ENCODE data around the gene SURF4. TPM values are rescaled to one million over a fixed set of nuclear protein-coding genes. Genes with fewer than 3 reads are reported as not detected.
A peak's percentile ranks its signal among the peaks of the same experiment; 100 is the strongest.

Gene SURF4
- total RNA-seq, 1 experiment from 2014 or later, result 232 TPM

- no peaks in the 10 kb centered on the region for H3K9me3 ChIP-seq (replicated peaks)
- DNase-seq, result peak; percentile 87 to 88
- H3K4me3 ChIP-seq, result peak within 1 kb of the TSS; percentile 73
- no peaks in the 10 kb centered on the region for H3K27me3 ChIP-seq
- peaks cover 26% of the 10 kb centered on the region for H3K36me3 ChIP-seq
- peaks cover 23% of the 10 kb centered on the region for H3K4me1 ChIP-seq
- H3K27ac ChIP-seq, result peak within 1 kb of the TSS; percentile 31; the same call in 1 of the 2 replicates
These were observed 19.3 kb downstream of the SURF4 start, which contains the start of the genes SURF1 and SURF2 for GRCh38 chr9:133356391-133357091. TSS of gene SURF1 (minus strand) at chr9:133356487. CDS start at chr9:133356453, 34 bp downstream. TSS of gene SURF2 (plus strand) at chr9:133356550. CDS start at chr9:133356593, 43 bp downstream.

GRCh38 chr9:133355881-133356357, 19.9 kb downstream of the SURF4 start:
- Histone ChIP-seq H3K4me3 (peak overlapping the region; percentile 73), H3K36me3 (peaks cover 31% of the 10 kb centered on the region), H3K27ac (peak overlapping the region; percentile 31; the same call in 1 of the 2 replicates), H3K4me1 (peaks cover 16% of the 10 kb centered on the region), H3K9me3 (replicated peaks) (no peaks in the 10 kb centered on the region), H3K27me3 (no peaks in the 10 kb centered on the region)
- DNase-seq, result peak in 1 of 2 experiments; percentile 45

- no peaks in the 10 kb centered on the region for H3K27me3 ChIP-seq
- H3K27ac ChIP-seq, result no peak overlapping the region
- no peak overlapping the region for H3K4me3 ChIP-seq
- peaks cover 6% of the 10 kb centered on the region for H3K4me1 ChIP-seq
- DNase-seq, result no peak
- H3K9me3 ChIP-seq (replicated peaks), result no peaks in the 10 kb centered on the region
- peaks cover 35% of the 10 kb centered on the region for H3K36me3 ChIP-seq
These were observed 21.1 kb downstream of the SURF4 start for GRCh38 chr9:133354766-133355165.

GRCh38 chr9:133353548-133353947, 22.3 kb downstream of the SURF4 start:
- no peaks in the 10 kb centered on the region for H3K27me3 ChIP-seq
- no peak for DNase-seq
- H3K9me3 ChIP-seq (replicated peaks), result no peaks in the 10 kb centered on the region
- H3K27ac ChIP-seq, result no peak overlapping the region
- H3K4me1 ChIP-seq, result peaks cover 6% of the 10 kb centered on the region; the same call in 1 of the 2 replicates
- H3K36me3 ChIP-seq, result peaks cover 46% of the 10 kb centered on the region
- H3K4me3 ChIP-seq, result no peak overlapping the region

- Histone ChIP-seq H3K27ac (no peak overlapping the region), H3K4me3 (no peak overlapping the region), H3K36me3 (peaks cover 50% of the 10 kb centered on the region), H3K27me3 (no peaks in the 10 kb centered on the region), H3K4me1 (peaks cover 6% of the 10 kb centered on the region; the same call in 1 of the 2 replicates), H3K9me3 (replicated peaks) (no peaks in the 10 kb centered on the region)
- DNase-seq, result no peak
These were observed 23.1 kb downstream of the SURF4 start for GRCh38 chr9:133352635-133353340.

- Histone ChIP-seq H3K4me3 (no peak overlapping the region), H3K27me3 (no peaks in the 10 kb centered on the region), H3K27ac (no peak overlapping the region), H3K9me3 (replicated peaks) (no peaks in the 10 kb centered on the region), H3K36me3 (peaks cover 50% of the 10 kb centered on the region), H3K4me1 (peaks cover 6% of the 10 kb centered on the region; the same call in 1 of the 2 replicates)
- peak; percentile 74 to 77 for DNase-seq
These were observed 23.8 kb downstream of the SURF4 start for GRCh38 chr9:133351908-133352634.

GRCh38 chr9:133351526-133351907, 24.3 kb downstream of the SURF4 start:
- Histone ChIP-seq H3K36me3 (peaks cover 50% of the 10 kb centered on the region), H3K4me1 (peaks cover 7% of the 10 kb centered on the region; the same call in 1 of the 2 replicates), H3K27me3 (no peaks in the 10 kb centered on the region), H3K9me3 (replicated peaks) (no peaks in the 10 kb centered on the region), H3K27ac (no peak overlapping the region), H3K4me3 (no peak overlapping the region)
- DNase-seq, result no peak

GRCh38 chr9:133349965-133350616, 25.8 kb downstream of the SURF4 start:
- H3K27me3 ChIP-seq, result no peaks in the 10 kb centered on the region
- no peak overlapping the region for H3K27ac ChIP-seq
- peaks cover 59% of the 10 kb centered on the region for H3K36me3 ChIP-seq
- no peak overlapping the region for H3K4me3 ChIP-seq
- DNase-seq, result no peak
- no peaks in the 10 kb centered on the region for H3K9me3 ChIP-seq (replicated peaks)
- peaks cover 9% of the 10 kb centered on the region; the same call in 1 of the 2 replicates for H3K4me1 ChIP-seq

- H3K9me3 ChIP-seq (replicated peaks), result no peaks in the 10 kb centered on the region
- H3K4me1 ChIP-seq, result peaks cover 9% of the 10 kb centered on the region; the same call in 1 of the 2 replicates
- H3K36me3 ChIP-seq, result peaks cover 70% of the 10 kb centered on the region
- DNase-seq, result no peak
- peak overlapping the region; percentile 100 for H3K4me3 ChIP-seq
- peak overlapping the region; percentile 97 for H3K27ac ChIP-seq
- no peaks in the 10 kb centered on the region for H3K27me3 ChIP-seq
These were observed 26.9 kb downstream of the SURF4 start for GRCh38 chr9:133348718-133349573.

- H3K27me3 ChIP-seq, result no peaks in the 10 kb centered on the region
- peaks cover 73% of the 10 kb centered on the region for H3K36me3 ChIP-seq
- peaks cover 9% of the 10 kb centered on the region; the same call in 1 of the 2 replicates for H3K4me1 ChIP-seq
- H3K27ac ChIP-seq, result peak within 1 kb of the TSS; percentile 97
- peak within 1 kb of the TSS; percentile 100 for H3K4me3 ChIP-seq
- no peaks in the 10 kb centered on the region for H3K9me3 ChIP-seq (replicated peaks)
- peak; percentile 97 to 99 for DNase-seq
These were observed 27.7 kb downstream of the SURF4 start, which contains the start of the genes MED22 and RPL7A for GRCh38 chr9:133347985-133348717. TSS of gene MED22 (minus strand) at chr9:133348131. CDS start at chr9:133346662, 1,469 bp downstream. TSS of gene RPL7A (plus strand) at chr9:133348218. CDS start at chr9:133348244, 26 bp downstream.

- Histone ChIP-seq H3K36me3 (peaks cover 71% of the 10 kb centered on the region), H3K4me3 (peak overlapping the region; percentile 100), H3K4me1 (peaks cover 13% of the 10 kb centered on the region), H3K9me3 (replicated peaks) (no peaks in the 10 kb centered on the region), H3K27ac (peak overlapping the region; percentile 97), H3K27me3 (no peaks in the 10 kb centered on the region)
- DNase-seq, result peak; percentile 54 to 64
These were observed 28.3 kb downstream of the SURF4 start for GRCh38 chr9:133347515-133347984.

- DNase-seq, result no peak
- Histone ChIP-seq H3K27me3 (no peaks in the 10 kb centered on the region), H3K9me3 (replicated peaks) (no peaks in the 10 kb centered on the region), H3K27ac (no peak overlapping the region), H3K36me3 (peaks cover 65% of the 10 kb centered on the region), H3K4me3 (peak overlapping the region; percentile 100), H3K4me1 (peaks cover 20% of the 10 kb centered on the region)
These were observed 29.7 kb downstream of the SURF4 start for GRCh38 chr9:133346021-133346785.
